HCT116 (cell line): ENCODE measurements around the gene GPC5. TPM values are rescaled to one million over a fixed set of nuclear protein-coding genes. Genes with fewer than 3 reads are reported as not detected.

Source experiments
- ATAC-seq: fragments of 200-7000 bp; cut with Tn5 transposase; 2 replicates; pipeline ENCODE4 v1.9.1; 2020; ENCODE audit warnings: mild to moderate bottlenecking, moderate library complexity
- BruUV-seq: library from RNA; stranded (reverse); fragments of 400-500 nt; replicated peaks from 2 replicates; lab custom pipeline; 2021; lab: Mats Ljungman, UMichigan
- CTCF ChIA-PET: fragments of 300-600 bp; sonication (Branson Sonifier 250); formaldehyde crosslinking; loops from one replicate; lab custom pipeline; 2021; ENCODE audit warnings: antibody characterized with exemption; lab: Charles Lee
- POLR2A ChIA-PET: fragments of 300-600, 350-600 bp; sonication (Branson Sonifier 250); formaldehyde crosslinking; loops from one replicate; lab custom pipeline; 2021; ENCODE audit warnings: antibody characterized with exemption; lab: Charles Lee
- RAD21 ChIA-PET, 2 experiments: fragments of 300-600 bp; sonication (Branson Sonifier 250); formaldehyde crosslinking; loops; one replicate each; lab custom pipeline; 2023; ENCODE audit warnings: low total read pairs in 2 of 2; ENCODE audit not compliant: uncharacterized antibody in 2 of 2, unreplicated experiment in 2 of 2, low non-redundant PET in 1 of 2; lab: Charles Lee
- DNase-seq: peaks from one replicate; pipeline ENCODE4 v3.0.0-alpha.2; 2010; ENCODE audit warnings: low read depth, low spot score
- H2AFZ ChIP-seq: fragments of 200-600 bp; shearing (Covaris generic), sonication (generic); 2 replicates; pipeline ENCODE4 v1.6.1; 2017; ENCODE audit warnings: low read depth, mixed run types, mixed read lengths, antibody characterized with exemption, low read length; ENCODE audit not compliant: poor library complexity, severe bottlenecking
- H3K27ac ChIP-seq: 2 replicates; pipeline ENCODE4 v1.5.1; 2012; ENCODE audit warnings: low read depth, low read length
- H3K27me3 ChIP-seq: fragments of 200-600 bp; sonication (generic); 2 replicates; pipeline ENCODE4 v1.6.1; 2016; ENCODE audit warnings: mixed run types, low read length, mixed read lengths; ENCODE audit not compliant: insufficient read depth
- H3K36me3 ChIP-seq, 2 experiments: fragments of 200-500 bp in 1 of 2; fragments of 200-600 bp in 1 of 2; sonication (Bioruptor generic) in 1 of 2; sonication (generic) in 1 of 2; 2 replicates each; pipeline versions ENCODE4 v1.5.1 to v1.6.1; 2014 to 2016; ENCODE audit warnings: low read length in 2 of 2, inconsistent platforms in 1 of 2, mixed read lengths in 1 of 2, mixed run types in 1 of 2; ENCODE audit not compliant: insufficient read depth in 2 of 2, control insufficient read depth in 1 of 2
- H3K4me1 ChIP-seq, 2 experiments: fragments of 200-600 bp in 1 of 2; sonication (generic) in 1 of 2; 2 replicates each; pipeline versions ENCODE4 v1.5.1 to v1.6.1; 2012 to 2017; ENCODE audit warnings: low read length in 2 of 2, inconsistent platforms in 1 of 2, mild to moderate bottlenecking in 1 of 2, mixed read lengths in 1 of 2, mixed run types in 1 of 2, moderate library complexity in 1 of 2; ENCODE audit not compliant: insufficient read depth in 2 of 2, control insufficient read depth in 1 of 2
- H3K4me2 ChIP-seq: fragments of 200-600 bp; sonication (generic); 2 replicates; pipeline ENCODE4 v1.6.1; 2017; ENCODE audit warnings: mixed run types, low read length, mixed read lengths
- H3K4me3 ChIP-seq, 2 experiments: fragments of 200-600 bp in 1 of 2; sonication (generic) in 1 of 2; replicated peaks in 1 of 2; 2 replicates each; pipeline ENCODE4 v1.5.1; 2011 to 2016; ENCODE audit warnings: low read length in 2 of 2, control low read depth in 1 of 2, low read depth in 1 of 2, mild to moderate bottlenecking in 1 of 2, mixed read lengths in 1 of 2, mixed run types in 1 of 2
- H3K79me2 ChIP-seq: fragments of 200-600 bp; sonication (generic); 2 replicates; pipeline ENCODE4 v1.6.1; 2017; ENCODE audit warnings: mild to moderate bottlenecking, mixed run types, low read length, moderate library complexity, mixed read lengths; ENCODE audit not compliant: insufficient read depth
- H3K9ac ChIP-seq: fragments of 200-600 bp; sonication (generic); 2 replicates; pipeline ENCODE4 v1.6.1; 2016; ENCODE audit warnings: low read length, mixed read lengths
- H3K9me2 ChIP-seq: fragments of 200-600 bp; sonication (generic), shearing (Covaris generic); 2 replicates; pipeline ENCODE4 v1.6.1; 2017; ENCODE audit warnings: mixed run types, mild to moderate bottlenecking, moderate library complexity; ENCODE audit not compliant: insufficient read depth
- H3K9me3 ChIP-seq, 2 experiments: fragments of 200-500 bp in 1 of 2; fragments of 200-600 bp in 1 of 2; sonication (Bioruptor generic) in 1 of 2; sonication (generic) in 1 of 2; 2 replicates each; pipeline ENCODE4 v1.6.1; 2014 to 2017; ENCODE audit warnings: low read length in 2 of 2, mixed read lengths in 2 of 2, inconsistent platforms in 1 of 2, low read depth in 1 of 2, mild to moderate bottlenecking in 1 of 2, mixed run types in 1 of 2, moderate library complexity in 1 of 2; ENCODE audit not compliant: control insufficient read depth in 1 of 2, insufficient read depth in 1 of 2
- H4K20me1 ChIP-seq: fragments of 200-600 bp; sonication (generic), shearing (Covaris generic); 2 replicates; pipeline ENCODE4 v1.6.1; 2017; ENCODE audit warnings: mixed run types, mild to moderate bottlenecking, moderate library complexity; ENCODE audit not compliant: insufficient read depth
- CBX3 ChIP-seq: IDR thresholded peaks from 2 replicates; pipeline ENCODE4 v1.6.1; 2012; ENCODE audit warnings: low read depth
- CEBPB ChIP-seq: IDR thresholded peaks from 2 replicates; pipeline ENCODE4 v1.6.1; 2012; ENCODE audit warnings: low read depth
- CTCF ChIP-seq, 3 experiments: fragments of 200-600 bp in 1 of 3; sonication (generic) in 1 of 3; IDR thresholded peaks in 2 of 3; conservative IDR thresholded peaks in 1 of 3; 2 replicates each; pipeline ENCODE4 v1.5.1; 2012 to 2017; ENCODE audit warnings: low read depth in 2 of 3, low read length in 2 of 3, antibody characterized with exemption in 1 of 3, borderline replicate concordance in 1 of 3, control low read depth in 1 of 3, mild to moderate bottlenecking in 1 of 3, mixed read lengths in 1 of 3, mixed run types in 1 of 3, moderate library complexity in 1 of 3; ENCODE audit not compliant: insufficient read depth in 1 of 3
- EGR1 ChIP-seq: IDR thresholded peaks from 2 replicates; pipeline ENCODE4 v1.6.1; 2012; ENCODE audit warnings: low read depth
- ELF1 ChIP-seq: IDR thresholded peaks from 2 replicates; pipeline ENCODE4 v1.6.1; 2012; ENCODE audit warnings: low read depth, borderline replicate concordance
- EZH2 ChIP-seq: fragments of 200-600 bp; sonication (generic); IDR thresholded peaks from 2 replicates; pipeline ENCODE4 v1.6.1; 2017; ENCODE audit warnings: antibody characterized with exemption, mixed run types
- EZH2phosphoT487 ChIP-seq: fragments of 200-600 bp; IDR thresholded peaks from 2 replicates; pipeline ENCODE4 v1.6.1; 2018; ENCODE audit warnings: antibody characterized with exemption, borderline replicate concordance
- FOSL1 ChIP-seq: IDR thresholded peaks from 2 replicates; pipeline ENCODE4 v1.6.1; 2012; ENCODE audit warnings: low read depth
- JUND ChIP-seq: IDR thresholded peaks from 2 replicates; pipeline ENCODE4 v1.6.1; 2012
- MAX ChIP-seq: IDR thresholded peaks from 2 replicates; pipeline ENCODE4 v1.6.1; 2012
- POLR2A ChIP-seq: IDR thresholded peaks from 2 replicates; pipeline ENCODE4 v1.7.0; 2011; ENCODE audit warnings: borderline replicate concordance; ENCODE audit not compliant: insufficient read depth, insufficient read length; ENCODE audit errors: extremely low read depth
- RAD21 ChIP-seq: IDR thresholded peaks from 2 replicates; pipeline ENCODE4 v1.6.1; 2012; ENCODE audit warnings: low read depth, mild to moderate bottlenecking
- REST ChIP-seq: IDR thresholded peaks from 2 replicates; pipeline ENCODE4 v1.6.1; 2012; ENCODE audit warnings: low read depth
- SIN3A ChIP-seq: IDR thresholded peaks from 2 replicates; pipeline ENCODE4 v1.6.1; 2012; ENCODE audit warnings: low read depth
- SP1 ChIP-seq: IDR thresholded peaks from 2 replicates; pipeline ENCODE4 v1.6.1; 2012; ENCODE audit warnings: low read depth
- SRF ChIP-seq: IDR thresholded peaks from 2 replicates; pipeline ENCODE4 v1.6.1; 2012; ENCODE audit warnings: low read depth
- TCF7L2 ChIP-seq: IDR thresholded peaks from 2 replicates; pipeline ENCODE4 v1.7.0; 2011; ENCODE audit warnings: borderline replicate concordance, inconsistent platforms; ENCODE audit not compliant: insufficient read depth, insufficient read length; ENCODE audit errors: extremely low read depth
- YY1 ChIP-seq: IDR thresholded peaks from 2 replicates; pipeline ENCODE4 v1.6.1; 2011; ENCODE audit warnings: low read length, low read depth, moderate library complexity, mild to moderate bottlenecking; ENCODE audit not compliant: insufficient replicate concordance; ENCODE audit errors: extremely low read depth
- intact Hi-C: fragments of 100-400 bp; cut with micrococcal nuclease; formaldehyde crosslinking; loops from 2 replicates; pipeline ENCODE4 v1.10.0; 2022
- total RNA-seq: library from RNA; stranded (reverse); gene quantifications from one replicate; pipeline ENCODE4 v1.2.1, GENCODE V29; 2021; ENCODE audit not compliant: unreplicated experiment

The GPC5 gene
- total RNA-seq, 1 experiment from 2014 or later: not detected

GRCh38 chr13:91845612-91846011 lies 447.2 kb downstream of the GPC5 start:
- DNase-seq: no peak
- H3K9me3 ChIP-seq: peaks cover 14 to 20% of the 10 kb centered on the region in 2 experiments; a peak in 2 of 4 replicates
- H3K27ac ChIP-seq: no peak overlapping the region
- H3K79me2 ChIP-seq: no peaks in the 10 kb centered on the region
- H3K27me3 ChIP-seq: no peaks in the 10 kb centered on the region
- H3K9ac ChIP-seq: no peak overlapping the region
- no peaks in the 10 kb centered on the region for H3K4me1 ChIP-seq
- no peak overlapping the region for H3K4me2 ChIP-seq
- intact Hi-C loops: no loop called here
- no peaks in the 10 kb centered on the region for H4K20me1 ChIP-seq
- no peak for ATAC-seq
- H3K36me3 ChIP-seq: no peaks in the 10 kb centered on the region
- BruUV-seq: no TSS peak
- no peak overlapping the region for H2AFZ ChIP-seq
- RAD21 ChIA-PET: no interaction called here
- no peak overlapping the region for H3K4me3 ChIP-seq
- CTCF ChIA-PET: no interaction called here
- POLR2A ChIA-PET: no interaction called here
- TF ChIP-seq TCF7L2 (no peak), CTCF (IDR thresholded peaks at IDR 0.05 in 2 of 3, conservative IDR thresholded peaks at IDR 0.05 in 1 of 3; ENCODE audit: borderline replicate concordance in 1 of 3, insufficient read depth in 1 of 3, low read depth in 2 of 3, low read length in 2 of 3) (no peak), YY1 (no peak), ELF1 (no peak), EZH2 (no peak), CEBPB (no peak), EGR1 (no peak), POLR2A (no peak), CBX3 (no peak), REST (no peak), SP1 (no peak), MAX (no peak), JUND (no peak), RAD21 (no peak), SRF (no peak), EZH2phosphoT487 (no peak), SIN3A (no peak), FOSL1 (no peak)
- no peaks in the 10 kb centered on the region for H3K9me2 ChIP-seq
